GM18861 (cell line): ENCODE results near the gene CUL4A.
A peak's percentile ranks its signal among the peaks of the same experiment; 100 is the strongest.

ENCODE experiments used
- ATAC-seq: cut with Tn5 transposase; IDR thresholded peaks from one replicate; pipeline ENCODE4 v1.9.1; 2021; ENCODE audit not compliant: unreplicated experiment

Gene CUL4A

GRCh38 chr13:113179374-113180230, 29.8 kb upstream of the CUL4A start:
- no peak for ATAC-seq

DNA sequence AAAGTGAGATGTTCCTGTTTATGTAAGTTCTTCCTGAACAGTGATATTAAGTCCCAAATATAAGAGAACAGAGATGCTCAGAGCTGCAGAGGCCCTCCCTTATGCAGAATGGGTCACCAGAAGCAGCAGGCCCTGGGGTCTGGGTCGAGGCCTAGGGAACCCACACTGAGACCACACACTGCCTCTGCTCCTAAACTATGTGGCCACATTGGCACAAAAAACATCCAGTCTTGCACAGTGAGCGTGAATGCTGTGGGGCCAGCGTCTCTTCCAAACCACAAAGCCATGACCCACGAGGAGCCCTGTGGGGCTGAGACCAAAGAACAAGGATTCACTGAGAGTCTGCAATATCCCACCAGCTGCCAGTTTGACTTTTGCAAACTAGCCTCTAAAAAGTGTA, 27.4 kb upstream of the CUL4A start:
- ATAC-seq: no peak

DNA sequence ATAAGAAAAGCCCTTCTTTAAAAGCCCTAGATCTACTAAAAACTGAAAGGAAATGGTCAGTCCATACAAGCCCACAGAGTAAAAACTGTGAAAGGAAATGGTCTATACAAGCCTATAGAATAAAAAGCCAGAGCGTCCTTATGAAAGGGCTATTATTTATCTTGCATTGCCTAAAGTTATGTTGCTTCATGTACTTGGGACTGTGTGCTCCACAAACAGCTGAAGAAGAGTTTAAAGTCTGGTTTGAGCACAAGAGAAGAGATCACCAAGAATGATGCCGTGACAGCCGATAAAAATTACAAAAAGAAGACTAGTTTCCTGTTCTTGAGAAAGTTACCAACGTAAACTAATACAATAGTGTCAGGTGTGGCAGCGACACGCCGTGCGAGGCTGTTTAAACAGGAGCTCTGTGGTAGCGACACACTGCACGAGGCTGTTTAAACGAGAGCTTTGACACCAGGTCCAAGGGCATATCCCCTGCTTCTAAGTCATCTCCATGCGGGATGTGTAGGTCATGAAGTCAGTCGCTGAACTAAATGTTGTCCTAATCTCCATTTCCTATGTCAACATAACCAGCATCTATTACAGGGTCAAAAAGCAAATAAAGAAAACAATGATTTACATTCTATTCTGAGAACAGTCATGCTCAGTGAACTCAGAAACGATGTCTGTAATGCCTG, 25.8 kb upstream of the CUL4A start:
- no peak for ATAC-seq

DNA sequence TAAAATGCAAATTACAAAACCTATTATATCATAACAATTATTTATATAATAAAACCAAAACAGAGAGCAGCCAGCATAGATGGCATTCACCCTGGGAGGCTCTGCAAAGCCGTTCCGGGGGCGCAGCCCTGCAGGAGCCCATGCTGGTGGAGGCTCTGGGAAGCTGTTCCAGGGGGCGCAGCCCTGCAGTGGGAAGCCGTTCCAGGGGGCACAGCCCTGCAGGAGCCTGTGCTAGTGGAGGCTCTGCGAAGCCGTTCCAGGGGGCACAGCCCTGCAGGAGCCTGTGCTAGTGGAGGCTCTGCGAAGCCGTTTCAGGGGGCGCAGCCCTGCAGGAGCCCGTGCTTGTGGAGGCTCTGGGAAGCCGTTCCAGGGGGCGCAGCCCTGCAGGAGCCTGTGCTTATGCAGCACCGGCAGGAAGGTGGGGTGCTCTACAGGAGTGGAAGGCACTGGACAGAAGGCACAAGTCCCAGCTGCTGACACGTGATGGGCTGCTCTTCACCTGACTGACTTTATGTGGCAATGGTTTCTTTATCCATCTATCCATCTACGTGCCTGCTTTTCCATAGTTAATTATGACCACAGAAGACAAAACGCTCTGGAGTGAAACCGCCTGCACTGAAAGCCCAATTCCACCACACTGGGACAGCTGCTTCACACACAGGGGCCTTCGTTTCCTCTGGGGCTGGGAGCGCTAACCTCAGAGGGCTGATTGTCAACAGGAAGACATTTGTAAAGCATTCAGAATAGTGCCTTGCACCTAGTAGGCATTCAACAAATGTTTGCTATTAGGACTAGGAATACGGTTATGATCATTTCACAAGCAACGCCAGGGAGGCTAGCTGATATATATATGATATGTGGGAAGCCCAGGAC, 24.6 kb upstream of the CUL4A start:
- no peak for ATAC-seq

GRCh38 chr13:113186061-113186900, 23.1 kb upstream of the CUL4A start:
- peak; percentile 72 for ATAC-seq

- no peak for ATAC-seq
Observed at GRCh38 chr13:113187263-113187669, 22.1 kb upstream of the CUL4A start.

- no peak for ATAC-seq
Observed at GRCh38 chr13:113187883-113188665, 21.3 kb upstream of the CUL4A start.

DNA sequence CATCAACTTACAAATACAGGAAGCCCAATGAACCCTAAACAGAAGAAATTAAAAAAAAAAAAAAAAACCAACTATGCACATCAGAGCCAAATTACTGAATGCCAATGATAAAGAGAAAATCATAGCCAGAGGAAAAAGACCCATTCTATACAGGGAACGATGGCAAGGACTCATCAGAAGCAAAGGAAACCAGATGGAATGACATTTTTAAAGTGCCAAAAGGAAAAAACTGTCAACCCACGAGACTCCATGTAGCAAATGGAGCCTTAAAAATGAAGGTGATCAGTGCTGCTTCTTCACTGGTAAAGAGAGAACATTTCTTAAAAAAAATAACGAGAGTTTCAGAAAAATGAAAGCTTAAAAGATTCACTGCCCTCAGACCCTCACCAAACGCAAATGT, 19.2 kb upstream of the CUL4A start:
- ATAC-seq: no peak

GRCh38 chr13:113192279-113192678, 17.1 kb upstream of the CUL4A start:
- no peak for ATAC-seq

- ATAC-seq: no peak
Observed at GRCh38 chr13:113192902-113193301, 16.5 kb upstream of the CUL4A start.

- no peak for ATAC-seq
Observed at GRCh38 chr13:113195360-113195759, 14.1 kb upstream of the CUL4A start.

DNA sequence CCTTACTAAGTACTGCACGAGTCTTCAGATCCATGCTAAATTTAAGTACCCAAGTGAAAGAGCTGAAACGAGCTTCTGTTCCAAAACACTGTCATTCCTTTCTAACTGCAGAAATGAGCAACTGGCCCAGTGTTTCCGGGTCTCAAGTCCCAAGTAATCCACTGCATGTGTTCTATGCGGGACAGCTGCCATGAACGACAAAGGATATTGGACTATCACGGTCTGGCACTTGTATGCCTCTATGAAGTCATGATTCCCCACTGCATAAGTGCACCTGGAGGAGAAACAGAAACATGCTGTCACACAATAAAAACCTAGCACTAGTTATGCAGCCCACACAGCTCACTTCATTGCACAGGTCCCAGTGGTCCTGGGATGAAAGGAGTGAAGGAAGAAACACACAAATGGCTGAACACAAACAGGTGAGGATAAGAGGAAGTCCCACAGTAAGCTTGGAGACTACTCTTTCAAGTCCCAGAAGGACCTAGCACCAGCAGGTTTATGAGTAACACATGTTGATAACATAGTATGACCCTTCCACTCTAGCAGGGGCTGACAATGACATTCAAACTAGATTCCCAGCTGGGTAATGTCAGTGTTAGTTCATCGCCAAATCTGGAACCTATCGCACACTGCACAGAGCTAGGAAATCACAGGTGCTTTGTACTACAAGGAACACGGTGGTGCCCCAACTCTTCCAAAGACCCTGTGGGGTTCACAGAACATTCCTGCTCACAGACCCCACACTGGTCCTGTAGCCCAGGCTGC, 12.3 kb upstream of the CUL4A start:
- ATAC-seq: no peak

DNA sequence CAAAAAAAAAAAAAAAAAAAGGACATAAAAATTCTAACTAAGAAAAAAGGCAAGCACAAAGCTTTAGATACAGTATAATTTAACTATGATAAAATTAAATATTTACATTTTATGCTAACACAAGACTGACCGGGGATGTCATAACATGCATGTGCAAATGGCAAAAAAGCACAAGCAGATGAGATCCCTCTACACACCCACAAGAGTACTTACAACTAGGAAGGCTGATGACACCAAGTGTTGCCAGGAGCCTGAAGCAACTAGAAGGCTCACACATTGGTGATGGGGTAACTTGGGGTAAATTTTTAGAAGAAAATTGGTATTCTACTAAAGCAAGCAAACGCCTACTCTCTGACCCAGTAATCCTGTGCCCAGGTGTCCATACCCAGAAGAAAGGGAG, 7.6 kb upstream of the CUL4A start:
- no peak for ATAC-seq

DNA sequence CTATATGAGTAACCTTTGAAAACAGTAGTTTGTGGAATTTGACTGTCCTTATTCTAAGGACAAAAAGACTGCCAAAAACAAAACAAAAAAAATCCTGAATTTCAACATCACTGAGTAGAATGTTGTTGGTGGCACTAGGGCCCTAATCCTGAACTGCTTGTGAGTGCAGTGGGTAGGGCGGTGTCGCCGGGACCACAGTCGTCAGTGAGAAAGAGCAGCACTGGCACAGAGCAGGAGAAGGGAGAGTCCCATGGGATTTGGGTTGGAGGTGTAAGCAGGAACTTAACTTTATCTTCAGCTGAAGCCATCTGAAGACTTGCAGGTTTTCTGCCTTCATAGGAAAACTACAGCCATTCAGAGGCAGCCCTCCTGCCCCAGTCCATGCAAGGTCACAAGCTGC, 6.5 kb upstream of the CUL4A start:
- ATAC-seq: no peak

- ATAC-seq: no peak
Observed at GRCh38 chr13:113203507-113204377, 5.7 kb upstream of the CUL4A start.

- ATAC-seq: no peak
Observed at GRCh38 chr13:113204378-113204734, 5.1 kb upstream of the CUL4A start.

- no peak for ATAC-seq
Observed at GRCh38 chr13:113205428-113205931, 3.9 kb upstream of the CUL4A start.

DNA sequence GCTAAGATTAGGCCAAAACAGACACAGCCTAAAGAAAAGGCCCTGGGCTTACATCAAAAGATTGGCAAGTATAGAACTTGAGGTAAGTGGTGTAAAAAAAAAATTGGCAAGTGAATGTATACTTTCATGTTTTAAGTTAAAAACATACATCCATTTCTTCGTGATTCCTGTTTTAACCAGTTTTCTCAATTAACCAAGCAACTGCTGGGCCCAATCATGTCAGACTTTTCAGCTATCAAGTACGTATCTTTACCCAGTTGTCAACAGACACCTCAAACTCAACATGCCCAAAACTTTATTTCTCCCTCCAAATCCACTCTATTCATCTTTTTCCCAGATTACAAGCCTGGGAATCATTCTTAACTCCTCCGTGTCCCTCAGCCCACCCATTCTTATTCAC, 2.0 kb upstream of the CUL4A start:
- no peak for ATAC-seq
